Stomach (tissue), 9 donors: ENCODE results near the gene CACNG4. TPM values are rescaled to one million over a fixed set of nuclear protein-coding genes. Genes with fewer than 3 reads are reported as not detected.

ENCODE experiments used
- DNase-seq, 2 donors: peaks; one replicate each; pipeline versions ENCODE4 v3.0.0 to v3.0.0-alpha.2; 2013 to 2019
- H3K27ac ChIP-seq, 5 donors: fragments of 200-600 bp in 4 of 5; sonication (generic) in 4 of 5; one replicate each; pipeline ENCODE4 v1.5.1; 2013 to 2019; ENCODE audit warnings: mild to moderate bottlenecking in 1 of 5, moderate library complexity in 1 of 5
- H3K27me3 ChIP-seq, 3 donors: fragments of 200-600 bp; sonication (generic); one replicate each; pipeline ENCODE4 v1.5.1; 2017 to 2019; ENCODE audit warnings: mixed run types in 1 of 3
- H3K36me3 ChIP-seq, 4 donors: fragments of 200-600 bp; sonication (generic); 1 replicate in 3 of 4; 2 replicates in 1 of 4; pipeline ENCODE4 v1.5.1; 2016 to 2019
- H3K4me1 ChIP-seq, 4 donors: fragments of 200-600 bp; sonication (generic); one replicate each; pipeline ENCODE4 v1.5.1; 2016 to 2019
- H3K4me3 ChIP-seq, 4 donors: fragments of 200-600 bp; sonication (generic) in 3 of 4; one replicate each; pipeline ENCODE4 v1.5.1; 2016 to 2019; ENCODE audit warnings: mild to moderate bottlenecking in 1 of 4
- H3K9me3 ChIP-seq, 4 donors: fragments of 200-600 bp; sonication (generic); one replicate each; pipeline ENCODE4 v1.5.1; 2016 to 2019
- EP300 ChIP-seq: sonication (generic); formaldehyde crosslinking; IDR thresholded peaks from one replicate; pipeline ENCODE4 v1.6.1; 2017; ENCODE audit warnings: antibody characterized with exemption
- POLR2A ChIP-seq, 4 donors: fragments of 450-650 bp; IDR thresholded peaks; one replicate each; pipeline ENCODE4 v1.6.1; 2016; ENCODE audit warnings: antibody characterized with exemption in 4 of 4, control low read depth in 2 of 4, mild to moderate bottlenecking in 1 of 4, moderate library complexity in 1 of 4
- POLR2AphosphoS5 ChIP-seq, 3 donors: sonication (generic); formaldehyde crosslinking; IDR thresholded peaks; one replicate each; pipeline ENCODE4 v1.6.1; 2016; ENCODE audit warnings: antibody characterized with exemption in 3 of 3
- WGBS, 5 donors: extraction: QIAGEN DNeasy Blood & Tissue Kit in 3 of 5; methylation state at CpG; one replicate each; pipeline versions ENCODE4 v1.1.5 to v1.1.7; 2013 to 2018; 5-methylcytosine and 5-hydroxymethylcytosine counted together
- intact Hi-C: fragments of 100-400 bp; cut with DNase I; formaldehyde crosslinking; loops from one replicate; pipeline ENCODE4 v1.15.1; 2023; ENCODE audit warnings: low total_unique reads
- polyA plus RNA-seq, 3 donors: library from polyadenylated mRNA; stranded (reverse); fragments of 200-250 nt; gene quantifications; one replicate each; pipeline ENCODE4 v1.2.3, GENCODE V29; 2013
- total RNA-seq, 5 donors: library from RNA; depleted of rRNA; stranded (reverse); fragments of >200 nt; gene quantifications; one replicate each; pipeline versions ENCODE4 v1.1.0 to v1.2.3, GENCODE V29; 2014 to 2016
- TF ChIP-seq, protein P1 (sequence below), 7 experiments: fragments of 450-650 bp in 4 of 7; fragments of 200-600 bp in 3 of 7; sonication (generic) in 3 of 7; IDR thresholded peaks; one replicate each; pipeline ENCODE4 v1.5.1; 2016 to 2019; ENCODE audit warnings: antibody characterized with exemption in 7 of 7, control low read depth in 2 of 7, mild to moderate bottlenecking in 1 of 7
- donor health status: healthy with polysubstance abuse.
- donor health status: Bipolar disorder and iron deficiency.
- donor health status: healthy.

Gene CACNG4
- total and polyA plus RNA-seq, 8 donors = 0.15 to 8.8 (median 0.96) TPM; not detected in 2

DNA sequence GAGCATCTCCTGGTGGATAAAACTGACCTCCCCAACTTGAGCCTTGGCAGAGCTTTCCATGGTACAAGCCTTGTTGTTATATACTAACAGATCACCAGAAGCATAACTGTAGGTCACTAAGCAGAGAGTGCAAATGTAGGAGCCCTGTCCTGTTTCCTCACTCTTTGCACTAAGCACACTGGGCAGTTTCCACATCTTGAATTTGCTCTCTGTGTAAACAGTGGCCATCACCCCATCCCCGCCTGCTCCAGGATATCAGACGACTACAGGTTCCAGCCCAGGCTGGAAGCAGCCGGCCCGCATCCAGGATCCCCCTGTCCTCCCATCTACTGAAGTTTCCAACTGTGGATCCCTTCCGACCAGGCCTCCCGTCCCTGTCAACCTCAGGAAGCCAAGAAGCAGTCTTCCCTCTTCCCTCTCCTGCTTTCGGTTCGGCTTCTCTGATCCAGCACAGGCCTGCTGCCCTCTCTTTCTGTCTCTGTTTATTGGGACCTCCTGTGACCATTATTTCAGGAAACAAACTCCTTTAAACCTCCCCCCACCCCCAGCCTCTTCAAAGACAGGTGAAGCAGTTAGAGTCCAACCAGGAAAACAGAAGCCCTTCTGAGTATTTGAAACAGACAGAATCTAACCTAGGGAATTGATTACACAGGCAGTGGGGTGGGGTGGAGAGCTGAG lies 22.6 kb upstream of the CACNG4 start:
- TF ChIP-seq POLR2A (IDR thresholded peaks at IDR 0.05) (no peak), POLR2AphosphoS5 (IDR thresholded peaks at IDR 0.05) (no peak), EP300 (no peak)
- TF ChIP-seq, protein P1, sequence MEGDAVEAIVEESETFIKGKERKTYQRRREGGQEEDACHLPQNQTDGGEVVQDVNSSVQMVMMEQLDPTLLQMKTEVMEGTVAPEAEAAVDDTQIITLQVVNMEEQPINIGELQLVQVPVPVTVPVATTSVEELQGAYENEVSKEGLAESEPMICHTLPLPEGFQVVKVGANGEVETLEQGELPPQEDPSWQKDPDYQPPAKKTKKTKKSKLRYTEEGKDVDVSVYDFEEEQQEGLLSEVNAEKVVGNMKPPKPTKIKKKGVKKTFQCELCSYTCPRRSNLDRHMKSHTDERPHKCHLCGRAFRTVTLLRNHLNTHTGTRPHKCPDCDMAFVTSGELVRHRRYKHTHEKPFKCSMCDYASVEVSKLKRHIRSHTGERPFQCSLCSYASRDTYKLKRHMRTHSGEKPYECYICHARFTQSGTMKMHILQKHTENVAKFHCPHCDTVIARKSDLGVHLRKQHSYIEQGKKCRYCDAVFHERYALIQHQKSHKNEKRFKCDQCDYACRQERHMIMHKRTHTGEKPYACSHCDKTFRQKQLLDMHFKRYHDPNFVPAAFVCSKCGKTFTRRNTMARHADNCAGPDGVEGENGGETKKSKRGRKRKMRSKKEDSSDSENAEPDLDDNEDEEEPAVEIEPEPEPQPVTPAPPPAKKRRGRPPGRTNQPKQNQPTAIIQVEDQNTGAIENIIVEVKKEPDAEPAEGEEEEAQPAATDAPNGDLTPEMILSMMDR (IDR thresholded peaks at IDR 0.05) = no peak
- H3K27me3 ChIP-seq = peaks cover 0 to 42% (median 5%) of the 10 kb centered on the region in 3 donors
- no peak overlapping the region for H3K27ac ChIP-seq
- no peak for DNase-seq
- H3K9me3 ChIP-seq = peaks cover 0 to 12% (median 1%) of the 10 kb centered on the region in 4 donors
- peaks cover 0 to 17% (median 7%) of the 10 kb centered on the region in 4 donors for H3K4me1 ChIP-seq
- 74 to 91% (median 85%) methylated on average over 8 of the region's 8 CpGs for WGBS, 5 donors
- H3K36me3 ChIP-seq = no peaks in the 10 kb centered on the region
- intact Hi-C loops = no loop called here
- no peak overlapping the region for H3K4me3 ChIP-seq

DNA sequence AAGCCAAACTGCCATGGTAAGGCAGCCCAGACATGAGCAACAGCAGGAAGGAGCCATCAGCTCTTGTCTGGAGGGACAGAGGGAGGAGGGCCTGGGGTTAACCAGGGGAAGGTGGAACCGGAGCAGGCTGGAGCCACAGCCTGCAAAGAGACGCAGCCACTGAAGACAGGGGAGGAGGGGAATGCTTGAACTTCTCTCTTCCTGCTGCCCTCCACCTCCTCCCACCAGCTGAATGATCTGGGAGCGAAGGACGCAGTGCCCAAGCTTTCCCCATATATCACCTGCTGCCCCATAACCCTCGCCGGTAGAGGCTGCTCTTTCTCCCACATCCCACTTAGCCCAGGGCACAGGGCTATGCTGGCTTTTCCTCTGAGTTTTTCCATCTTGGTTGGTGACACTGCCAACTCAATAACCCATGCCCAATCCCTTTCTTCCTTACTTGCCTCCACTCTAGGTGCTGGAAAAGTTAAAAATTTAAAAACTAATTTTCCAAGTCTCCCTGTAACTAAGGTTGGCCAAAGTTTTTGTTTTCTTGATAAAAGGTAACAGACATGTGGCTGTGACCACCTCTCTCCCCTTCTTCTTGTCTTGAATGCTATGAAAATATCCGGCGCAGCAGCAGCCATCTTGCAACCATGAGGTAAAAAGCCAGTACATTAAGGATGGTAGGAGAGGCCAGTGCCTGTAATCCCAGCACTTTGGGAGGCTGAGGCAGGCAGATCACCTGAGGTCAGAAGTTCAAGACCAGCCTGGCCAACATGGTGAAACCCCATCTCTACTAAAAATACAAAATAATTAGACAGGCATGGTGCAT lies 21.8 kb upstream of the CACNG4 start:
- TF ChIP-seq EP300 = no peak
- TF ChIP-seq POLR2AphosphoS5 (IDR thresholded peaks at IDR 0.05) = no peak
- TF ChIP-seq, protein P1 (IDR thresholded peaks at IDR 0.05) = no peak
- no peak for TF ChIP-seq POLR2A (IDR thresholded peaks at IDR 0.05)
- H3K9me3 ChIP-seq = peaks cover 0 to 10% (median 1%) of the 10 kb centered on the region in 4 donors
- H3K27me3 ChIP-seq = peaks cover 0 to 49% (median 5%) of the 10 kb centered on the region in 3 donors
- H3K4me3 ChIP-seq = no peak overlapping the region
- intact Hi-C loops = no loop called here
- no peak overlapping the region for H3K27ac ChIP-seq
- 63 to 86% (median 79%) methylated on average over 8 of the region's 8 CpGs for WGBS, 5 donors
- DNase-seq = no peak
- no peaks in the 10 kb centered on the region for H3K36me3 ChIP-seq
- H3K4me1 ChIP-seq = peaks cover 0 to 17% (median 7%) of the 10 kb centered on the region in 4 donors

DNA sequence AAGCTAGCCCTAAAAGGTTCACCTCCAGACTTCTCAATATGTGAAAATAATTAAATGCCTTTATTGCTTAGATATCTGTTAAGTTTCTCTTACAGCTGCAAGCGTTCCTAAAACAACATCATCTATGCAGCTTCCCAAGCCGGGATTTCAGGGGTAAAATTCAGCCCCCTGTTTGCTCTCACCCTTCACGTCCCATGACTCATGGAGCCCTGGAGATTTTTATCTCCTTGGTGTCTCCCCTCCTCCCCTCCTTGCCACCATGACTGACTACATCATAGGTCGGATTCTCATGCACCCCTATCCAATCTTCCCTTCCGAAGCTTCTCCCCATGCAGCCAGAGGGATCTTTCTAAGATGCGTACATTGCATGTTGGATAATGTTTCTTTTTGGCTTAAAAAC lies 21.0 kb upstream of the CACNG4 start:
- no peak for DNase-seq
- peaks cover 0 to 58% (median 5%) of the 10 kb centered on the region in 3 donors for H3K27me3 ChIP-seq
- H3K4me3 ChIP-seq = no peak overlapping the region
- no peak for TF ChIP-seq POLR2AphosphoS5 (IDR thresholded peaks at IDR 0.05)
- TF ChIP-seq EP300 = no peak
- no peak for TF ChIP-seq POLR2A (IDR thresholded peaks at IDR 0.05)
- H3K27ac ChIP-seq = no peak overlapping the region
- no peaks in the 10 kb centered on the region for H3K36me3 ChIP-seq
- 74 to 83% (median 79%) methylated on average over 6 of the region's 6 CpGs for WGBS, 5 donors
- H3K9me3 ChIP-seq = peaks cover 0 to 2% (median 0%) of the 10 kb centered on the region in 4 donors
- intact Hi-C loops = no loop called here
- peaks cover 0 to 17% (median 7%) of the 10 kb centered on the region in 4 donors for H3K4me1 ChIP-seq

DNA sequence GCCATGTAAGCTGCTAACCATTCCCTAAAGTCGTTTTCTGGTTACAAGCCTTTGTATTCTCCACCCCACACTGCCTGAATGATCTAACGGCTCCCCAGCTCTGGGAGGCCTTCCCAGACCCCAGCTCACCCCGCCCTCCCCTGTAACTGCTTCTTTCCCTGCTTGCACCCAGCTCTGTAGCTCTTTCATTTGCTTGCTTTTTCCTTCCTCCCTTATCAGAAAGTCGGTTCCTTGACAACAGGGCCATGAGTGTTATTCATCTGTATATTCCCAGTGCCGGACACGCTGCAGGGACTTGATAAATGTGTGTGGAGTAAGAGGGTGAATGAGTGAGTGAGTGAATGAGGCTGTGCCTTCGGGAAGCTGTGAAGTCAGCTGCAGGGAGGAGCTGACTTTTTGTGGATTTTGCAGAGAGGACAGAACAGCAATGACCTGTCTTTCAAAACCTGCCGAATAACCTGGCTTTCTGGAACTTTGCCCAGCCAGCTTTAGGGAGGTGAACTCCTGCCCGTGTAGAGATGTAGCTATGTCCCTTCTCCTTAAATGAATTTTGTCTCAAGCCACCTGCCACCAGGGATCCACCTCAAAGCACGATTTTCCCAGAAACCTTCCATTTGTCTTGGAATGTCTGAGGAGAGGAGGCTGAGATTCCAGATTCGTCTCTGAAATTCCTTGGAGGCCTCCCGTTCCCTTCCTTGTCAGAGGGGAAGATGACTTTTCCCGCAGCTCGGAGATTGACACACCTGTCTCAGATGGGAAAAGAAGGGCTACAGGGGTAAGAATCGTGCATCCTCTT lies 20.0 kb upstream of the CACNG4 start:
- Histone ChIP-seq H3K27me3 (peaks cover 0 to 54% (median 5%) of the 10 kb centered on the region in 3 donors), H3K4me3 (no peak overlapping the region), H3K4me1 (peaks cover 0 to 17% (median 7%) of the 10 kb centered on the region in 4 donors), H3K9me3 (no peaks in the 10 kb centered on the region), H3K27ac (no peak overlapping the region), H3K36me3 (no peaks in the 10 kb centered on the region)
- TF ChIP-seq, protein P1 (IDR thresholded peaks at IDR 0.05) = no peak
- TF ChIP-seq POLR2AphosphoS5 (IDR thresholded peaks at IDR 0.05) = no peak
- TF ChIP-seq EP300 = no peak
- TF ChIP-seq POLR2A (IDR thresholded peaks at IDR 0.05) = no peak
- 20 to 28% (median 23%) methylated on average over 15 of the region's 15 CpGs for WGBS, 5 donors
- peak in 1 of 2 donors; percentile 64 for DNase-seq
- intact Hi-C loops = no loop called here
